ENCODE results near the gene CLNS1A. TPM values are rescaled to one million over a fixed set of nuclear protein-coding genes. Genes with fewer than 3 reads are reported as not detected.

CLNS1A gene
- polyA plus RNA-seq, 1 donor (not counting 4 experiments of a cell fraction or from before 2014, with no cell fraction given) = 208 TPM

GRCh38 chr11:77665240-77665965, 27.8 kb upstream of the CLNS1A start:
- no peak for TF ChIP-seq EZH2 (IDR thresholded peaks at IDR 0.05; ENCODE audit: low read length)
- no peak for TF ChIP-seq CTCF (optimal IDR thresholded peaks at IDR 0.05 in 1 of 3, IDR thresholded peaks at IDR 0.05 in 1 of 3, conservative IDR thresholded peaks at IDR 0.05 in 1 of 3; ENCODE audit: extremely low read depth in 1 of 3, insufficient read depth in 2 of 3, low read length in 3 of 3)
- Histone ChIP-seq H4K20me1 (ENCODE audit: control insufficient read depth, extremely low read depth, insufficient read depth, low read length) (no peaks in the 10 kb centered on the region), H3K4me2 (ENCODE audit: control insufficient read depth, extremely low read depth, insufficient read depth, low read depth, low read length) (no peak overlapping the region), H2AFZ (ENCODE audit: control insufficient read depth, low read length) (no peak overlapping the region), H3K36me3 (ENCODE audit: control insufficient read depth in 2 of 2, extremely low read depth in 1 of 2, insufficient read depth in 2 of 2, low read length in 2 of 2) (peaks cover 0 to 10% of the 10 kb centered on the region in 2 experiments), H3K9me1 (ENCODE audit: control insufficient read depth, extremely low read depth, insufficient read depth, low read length) (no peaks in the 10 kb centered on the region), H3K27ac (ENCODE audit: control insufficient read depth, insufficient read depth, low read length) (no peak overlapping the region), H3K9me3 (ENCODE audit: control insufficient read depth, low read depth, low read length) (no peaks in the 10 kb centered on the region), H3K79me2 (ENCODE audit: control insufficient read depth, insufficient read depth, low read length) (no peaks in the 10 kb centered on the region), H3K9ac (ENCODE audit: control insufficient read depth, extremely low read depth, insufficient read depth, low read length) (no peak overlapping the region), H3K4me1 (ENCODE audit: control insufficient read depth, extremely low read depth, insufficient read depth, low read length) (peaks cover 10% of the 10 kb centered on the region), H3K4me3 (ENCODE audit: control insufficient read depth in 2 of 3, extremely low read depth in 1 of 3, insufficient read depth in 2 of 3, low read depth in 1 of 3, low read length in 3 of 3) (no peak overlapping the region), H3K27me3 (ENCODE audit: control insufficient read depth, extremely low read depth, insufficient read depth, low read length) (no peaks in the 10 kb centered on the region)
- FAIRE-seq (no peak), DNase-seq (ENCODE audit: low read depth, low spot score) (no peak)
- dilution Hi-C loops (cut with MboI; ENCODE audit: extremely low pct_ligation_motif_present, low sequenced_read_pairs) = no loop called here

GRCh38 chr11:77661670-77662069, 24.1 kb upstream of the CLNS1A start:
- Histone ChIP-seq H3K27me3 (ENCODE audit: control insufficient read depth, extremely low read depth, insufficient read depth, low read length) (no peaks in the 10 kb centered on the region), H3K9ac (ENCODE audit: control insufficient read depth, extremely low read depth, insufficient read depth, low read length) (no peak overlapping the region), H3K4me1 (ENCODE audit: control insufficient read depth, extremely low read depth, insufficient read depth, low read length) (peaks cover 10% of the 10 kb centered on the region), H3K79me2 (ENCODE audit: control insufficient read depth, insufficient read depth, low read length) (no peaks in the 10 kb centered on the region), H3K27ac (ENCODE audit: control insufficient read depth, insufficient read depth, low read length) (no peak overlapping the region), H3K4me2 (ENCODE audit: control insufficient read depth, extremely low read depth, insufficient read depth, low read depth, low read length) (no peak overlapping the region), H2AFZ (ENCODE audit: control insufficient read depth, low read length) (no peak overlapping the region), H3K36me3 (ENCODE audit: control insufficient read depth in 2 of 2, extremely low read depth in 1 of 2, insufficient read depth in 2 of 2, low read length in 2 of 2) (peaks cover 0 to 1% of the 10 kb centered on the region in 2 experiments), H3K4me3 (ENCODE audit: control insufficient read depth in 2 of 3, extremely low read depth in 1 of 3, insufficient read depth in 2 of 3, low read depth in 1 of 3, low read length in 3 of 3) (no peak overlapping the region), H3K9me3 (ENCODE audit: control insufficient read depth, low read depth, low read length) (no peaks in the 10 kb centered on the region), H3K9me1 (ENCODE audit: control insufficient read depth, extremely low read depth, insufficient read depth, low read length) (no peaks in the 10 kb centered on the region), H4K20me1 (ENCODE audit: control insufficient read depth, extremely low read depth, insufficient read depth, low read length) (no peaks in the 10 kb centered on the region)
- no peak for FAIRE-seq
- dilution Hi-C loops (cut with MboI; ENCODE audit: extremely low pct_ligation_motif_present, low sequenced_read_pairs) = no loop called here
- no peak for DNase-seq (ENCODE audit: low read depth, low spot score)
- TF ChIP-seq EZH2 (IDR thresholded peaks at IDR 0.05; ENCODE audit: low read length) (no peak), CTCF (optimal IDR thresholded peaks at IDR 0.05 in 1 of 3, IDR thresholded peaks at IDR 0.05 in 1 of 3, conservative IDR thresholded peaks at IDR 0.05 in 1 of 3; ENCODE audit: extremely low read depth in 1 of 3, insufficient read depth in 2 of 3, low read length in 3 of 3) (no peak)

Measured in keratinocyte (primary cell).